Suppressor macrophage treated with lipopolysaccharide for 1 hour (primary cell): ENCODE measurements around the gene ST7.
"Not testable (repeated sequence)": the region's sequence is repeated elsewhere in the genome, so short reads cannot be mapped to it uniquely, and the experiment has no call there.

ENCODE experiments used
- DNase-seq, 3 donors: peaks; one replicate each; pipeline ENCODE4 v3.0.0-alpha.2; 2020 to 2022

Gene ST7

DNA sequence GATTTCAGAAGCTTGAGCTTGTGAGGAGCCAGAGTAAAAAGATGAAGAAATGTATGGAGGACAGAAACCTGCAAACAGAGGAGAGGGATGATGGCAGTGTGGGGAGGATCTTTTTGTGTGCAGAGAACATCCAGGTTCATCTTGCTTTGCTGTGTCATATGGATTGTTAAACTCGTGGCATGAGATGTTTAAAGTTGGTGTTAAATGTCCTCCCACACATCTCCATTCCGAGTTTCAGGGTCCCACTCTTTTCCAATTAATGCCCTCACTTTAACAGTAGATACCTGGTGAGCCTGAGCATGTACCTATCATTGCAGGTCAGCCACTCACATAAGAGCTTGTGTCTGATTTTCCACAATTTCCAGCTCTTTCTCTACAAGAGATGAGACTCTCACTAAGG, 147.7 kb downstream of the ST7 start:
- DNase-seq, result no peak

DNA sequence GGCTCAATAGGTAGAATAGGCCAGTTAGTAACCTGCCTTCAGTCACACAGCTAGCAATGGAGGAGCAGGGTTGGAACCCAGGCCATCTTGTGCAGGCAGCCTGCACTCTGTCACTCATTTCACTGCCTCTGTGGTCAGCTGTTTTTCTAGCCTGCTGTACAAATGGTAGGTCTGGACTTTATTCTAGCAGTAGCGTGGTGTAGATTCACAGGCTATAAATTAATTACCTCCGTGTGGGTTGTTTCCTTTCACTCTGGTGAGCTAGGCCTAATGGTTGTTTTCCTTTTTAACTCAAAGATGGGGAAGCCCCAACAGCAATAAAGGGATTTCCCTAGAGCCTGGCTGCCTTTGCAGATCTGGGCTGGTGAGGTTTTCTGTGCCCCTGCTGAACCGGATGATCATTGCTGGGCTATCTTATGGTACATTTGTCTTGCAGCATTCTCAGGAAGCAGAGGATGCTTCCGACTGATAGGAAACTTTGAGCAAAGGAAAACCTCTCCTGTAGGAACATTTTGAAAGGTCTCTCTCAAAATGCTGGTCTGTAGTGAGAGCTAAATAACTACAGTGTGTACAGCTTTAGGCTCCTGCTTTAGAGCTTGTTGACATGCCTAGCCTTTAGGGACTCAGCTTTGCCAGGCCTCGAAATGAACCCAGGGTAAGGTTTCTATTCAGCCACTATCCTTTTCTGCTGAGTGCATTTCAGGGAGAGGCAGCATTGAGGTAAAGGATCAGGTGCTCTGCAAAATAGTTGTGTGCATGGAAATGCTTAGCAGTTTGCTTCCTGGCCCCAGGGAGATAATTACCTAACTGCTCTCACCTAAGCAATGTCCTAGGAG, 157.4 kb downstream of the ST7 start:
- peak; percentile 76 to 84 (median 78) for DNase-seq

GRCh38 chr7:117111535-117111934, 158.2 kb downstream of the ST7 start:
- DNase-seq, result no peak

- no peak for DNase-seq
Observed at GRCh38 chr7:117112640-117113039, 159.3 kb downstream of the ST7 start.

- no peak for DNase-seq
Observed at GRCh38 chr7:117113871-117114270, 160.6 kb downstream of the ST7 start.

DNA sequence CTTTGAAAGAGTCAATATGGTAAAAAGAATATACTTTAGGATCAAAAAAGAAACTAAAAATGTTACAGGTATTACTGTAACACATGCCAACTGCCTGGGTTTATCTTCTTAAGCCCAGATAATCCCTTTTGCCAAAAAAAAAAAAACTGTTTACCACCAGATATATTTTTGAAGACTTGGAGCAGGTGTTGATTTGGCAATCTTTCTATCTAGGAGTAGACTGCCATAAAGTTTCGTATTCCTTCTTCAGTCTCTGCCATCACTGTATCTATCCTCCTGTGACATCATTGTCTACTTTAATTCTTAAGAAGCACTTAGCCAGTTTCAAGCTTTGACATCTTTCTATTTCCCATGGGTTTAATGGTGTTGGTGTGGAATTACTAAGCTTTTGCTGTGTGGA, 161.0 kb downstream of the ST7 start:
- DNase-seq, result no peak

- DNase-seq, result no peak
Observed at GRCh38 chr7:117116211-117116610, 162.9 kb downstream of the ST7 start.

DNA sequence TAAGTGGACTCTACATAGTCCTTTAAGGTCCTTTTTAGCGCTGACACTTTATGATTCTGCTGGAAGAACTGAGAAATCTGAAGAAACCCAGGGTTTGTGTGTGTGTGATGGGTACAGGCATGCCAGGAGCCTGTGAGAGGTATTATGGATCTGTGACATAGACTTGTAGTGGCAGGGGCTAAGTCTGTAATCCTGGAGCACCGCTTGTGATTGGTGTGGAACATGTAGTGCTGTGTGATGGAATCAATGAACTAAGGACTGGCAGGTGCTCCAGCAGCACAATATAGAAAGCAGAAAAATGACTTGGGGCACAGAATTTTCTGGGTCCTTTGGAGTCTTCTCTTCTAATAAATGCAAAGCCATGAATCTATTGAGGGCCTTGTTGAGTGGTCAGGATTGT, 163.9 kb downstream of the ST7 start:
- no peak for DNase-seq

DNA sequence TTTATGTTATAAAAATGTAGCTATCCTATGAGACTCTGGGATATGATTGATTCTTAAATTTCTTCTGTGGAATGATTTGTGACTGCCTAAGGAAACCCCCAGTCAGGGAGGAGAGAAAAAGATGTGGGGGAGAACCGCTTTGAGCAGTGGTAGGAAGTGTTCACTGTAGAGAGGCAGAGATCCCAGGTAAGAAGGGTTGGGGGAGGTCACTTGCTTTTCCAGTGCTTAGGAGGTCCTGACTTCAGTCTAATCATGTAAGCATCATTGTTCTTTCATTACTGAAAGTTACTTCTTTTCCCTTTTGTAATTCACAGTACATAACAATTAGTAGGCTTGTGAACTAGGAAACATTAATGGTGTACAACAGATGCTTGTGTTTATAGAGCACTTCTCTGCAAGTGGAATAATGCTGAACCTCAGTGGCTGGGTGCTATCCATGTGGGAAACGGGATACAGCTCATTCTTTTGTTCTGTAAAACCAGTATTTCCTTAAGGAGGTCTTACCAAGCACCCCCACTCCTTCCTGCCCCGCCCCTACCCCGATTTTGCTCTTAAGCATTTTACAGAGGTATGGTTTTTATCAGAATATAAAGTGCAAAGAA, 165.4 kb downstream of the ST7 start:
- no peak for DNase-seq

DNA sequence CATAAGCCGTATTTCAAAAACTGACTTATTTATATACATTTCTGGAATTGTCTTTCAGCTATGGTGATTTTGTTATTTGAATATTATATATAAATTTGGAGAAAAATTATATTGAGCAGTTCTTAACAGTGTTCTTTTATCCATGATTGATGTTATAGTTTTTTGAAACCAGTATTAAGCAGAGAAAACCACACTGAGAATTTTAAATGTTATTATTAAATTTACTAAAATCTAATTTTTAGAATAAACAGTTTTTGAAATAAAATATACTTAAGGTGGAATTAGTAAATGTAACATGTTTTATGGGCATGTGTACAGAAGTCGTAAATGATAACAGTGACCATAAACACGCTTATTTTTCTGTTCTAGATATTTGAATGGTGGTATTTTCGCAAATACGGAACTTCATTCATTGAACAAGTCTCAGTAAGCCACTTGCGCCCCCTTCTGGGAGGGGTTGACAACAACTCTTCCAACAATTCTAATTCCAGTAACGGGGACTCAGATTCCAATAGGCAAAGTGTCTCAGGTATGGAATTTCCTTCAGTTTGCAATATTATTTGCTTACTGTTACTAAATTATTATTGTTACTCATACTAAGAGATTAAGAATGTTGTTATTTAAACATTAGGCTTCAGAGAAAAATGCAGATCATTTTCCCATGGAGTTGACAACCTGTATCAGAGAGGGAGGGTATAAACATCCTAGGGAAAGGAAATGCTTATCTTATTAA, 166.1 kb downstream of the ST7 start:
- peak; percentile 91 to 95 (median 94) for DNase-seq

DNA sequence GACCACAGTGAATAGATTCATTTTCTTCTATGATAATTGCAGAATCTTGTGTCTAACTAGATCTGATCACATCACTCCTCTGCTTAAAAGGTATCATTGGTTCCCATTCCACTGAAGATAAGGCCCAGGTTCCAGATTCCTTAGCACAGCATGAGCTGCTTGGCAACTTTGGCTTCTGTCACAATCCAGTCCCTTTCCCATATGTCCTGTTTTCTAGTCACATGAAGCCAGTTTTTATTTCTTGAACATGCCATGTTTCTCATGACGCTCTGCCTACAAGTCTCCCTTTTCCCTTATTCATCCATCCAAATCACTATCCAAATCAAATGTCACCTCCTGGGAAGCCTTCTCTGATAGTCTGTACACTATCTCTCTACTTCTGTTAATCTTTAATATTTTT, 167.0 kb downstream of the ST7 start:
- DNase-seq, result not testable (repeated sequence)

GRCh38 chr7:117122036-117122435, 168.7 kb downstream of the ST7 start:
- not testable (repeated sequence) for DNase-seq

DNA sequence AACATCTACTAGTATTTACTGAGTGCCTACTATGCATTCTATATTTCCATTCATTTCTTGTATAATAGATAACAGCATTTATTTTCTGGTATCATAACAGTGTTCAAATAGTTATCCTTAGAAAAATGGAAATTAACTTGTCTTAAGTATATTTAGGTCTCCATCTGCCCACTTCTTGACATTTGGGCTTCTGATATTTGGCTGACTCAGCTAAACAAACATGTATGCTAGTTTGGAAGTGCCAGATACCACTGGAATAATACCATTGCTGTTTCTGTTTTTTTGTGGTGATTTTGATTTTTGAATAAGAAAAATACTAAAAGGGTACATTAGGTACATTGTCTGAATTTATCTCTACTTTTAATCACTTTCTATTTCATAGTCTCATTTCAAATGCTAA, 169.2 kb downstream of the ST7 start:
- no peak for DNase-seq

- DNase-seq, result no peak
Observed at GRCh38 chr7:117123311-117123926, 170.1 kb downstream of the ST7 start.

- peak; percentile 91 to 97 (median 94) for DNase-seq
Observed at GRCh38 chr7:117124591-117125220, 171.4 kb downstream of the ST7 start.

DNA sequence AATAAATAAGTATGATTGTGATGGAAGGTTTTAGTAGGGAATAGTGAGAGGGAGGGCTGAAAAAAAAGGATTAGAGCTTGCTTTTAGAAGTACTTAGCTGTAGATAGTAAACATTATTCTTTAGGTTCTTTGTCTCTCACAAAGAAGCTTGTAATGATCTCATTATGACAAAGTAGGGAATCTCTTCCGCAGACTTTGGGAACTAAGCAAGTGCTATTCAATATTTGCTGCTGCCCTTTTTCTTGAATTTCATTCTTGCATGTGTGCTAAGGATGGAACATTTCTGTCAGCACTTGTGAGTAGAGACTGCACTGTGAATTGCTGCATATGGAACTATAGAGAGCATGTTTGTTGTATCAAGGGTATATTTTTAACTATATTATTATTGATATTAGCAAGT, 173.4 kb downstream of the ST7 start:
- DNase-seq, result no peak

- peak; percentile 81 to 86 (median 83) for DNase-seq
Observed at GRCh38 chr7:117127585-117128168, 174.4 kb downstream of the ST7 start.

GRCh38 chr7:117129521-117129955, 176.2 kb downstream of the ST7 start:
- DNase-seq, result no peak

GRCh38 chr7:117130262-117130661, 177.0 kb downstream of the ST7 start:
- DNase-seq, result no peak

DNA sequence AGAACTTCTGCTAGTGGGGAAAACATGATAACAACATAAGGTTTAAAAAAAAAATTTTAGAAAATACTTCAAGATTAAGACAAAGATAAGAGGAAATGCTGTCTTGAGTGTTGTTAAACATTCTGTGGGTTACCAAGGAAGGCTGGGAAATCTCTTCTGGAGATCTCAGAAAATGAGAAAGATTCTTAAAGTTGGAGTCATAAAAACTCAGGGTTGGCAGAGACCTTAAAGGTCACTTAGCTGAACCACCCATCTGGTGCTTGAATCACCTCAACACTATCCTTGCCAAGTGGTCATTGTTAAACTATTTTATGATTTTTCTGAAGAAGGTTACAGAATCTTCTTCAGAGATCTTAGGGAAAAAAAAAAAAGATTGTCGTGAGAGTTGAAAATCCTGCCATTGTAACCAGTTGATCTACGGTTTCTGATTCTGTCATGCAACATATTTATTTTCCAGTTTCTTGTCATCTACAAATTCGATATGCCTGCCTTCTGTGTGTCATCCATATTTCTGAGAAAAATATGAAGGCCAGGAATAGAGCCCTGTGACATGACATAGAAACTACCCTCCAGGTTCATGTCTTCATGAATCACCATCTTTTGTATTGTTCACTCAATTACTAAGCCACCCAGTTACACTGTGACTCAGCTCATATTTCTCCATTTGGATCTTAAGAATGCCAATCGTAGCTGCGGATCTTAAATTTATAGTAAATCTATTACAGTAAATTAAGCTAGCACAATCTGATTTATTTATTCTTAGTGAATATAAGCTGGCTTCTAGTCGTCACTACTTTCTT, 179.2 kb downstream of the ST7 start:
- DNase-seq, result peak; percentile 24 to 65 (median 56)

- no peak for DNase-seq
Observed at GRCh38 chr7:117133125-117133524, 179.8 kb downstream of the ST7 start.

- DNase-seq, result no peak
Observed at GRCh38 chr7:117134411-117134810, 181.1 kb downstream of the ST7 start.
